Endothelial cell of umbilical vein (primary cell): Measurements from ENCODE around the gene BLM. TPM values are rescaled to one million over a fixed set of nuclear protein-coding genes. Genes with fewer than 3 reads are reported as not detected.

ENCODE experiments used
- BruUV-seq: library from RNA; stranded (reverse); fragments of 400-500 nt; replicated peaks from 2 replicates; lab custom pipeline; 2021; lab: Mats Ljungman, UMichigan
- CTCF ChIA-PET: fragments of 300-600, 350-600 bp; sonication (Branson Sonifier 250); formaldehyde crosslinking; loops from one replicate; lab custom pipeline; 2021; ENCODE audit warnings: antibody characterized with exemption, inconsistent platforms; lab: Charles Lee
- POLR2A ChIA-PET: fragments of 300-600, 350-600 bp; sonication (Branson Sonifier 250); formaldehyde crosslinking; loops from one replicate; lab custom pipeline; 2021; ENCODE audit warnings: antibody characterized with exemption, inconsistent platforms; lab: Charles Lee
- DNase-seq: peaks from one replicate; pipeline ENCODE4 v3.0.0-alpha.2; 2011; ENCODE audit warnings: low read depth, low spot score
- FAIRE-seq: peaks from 2 replicates; lab custom pipeline; 2011; peaks lifted over from hg19 to GRCh38; lab: Jason Lieb, UNC
- H2AFZ ChIP-seq: 2 replicates; pipeline ENCODE4 v1.6.0; 2012; ENCODE audit warnings: low read depth, low read length, control low read depth, inconsistent platforms
- H3K27ac ChIP-seq: 2 replicates; pipeline ENCODE4 v1.5.1; 2011; ENCODE audit warnings: low read depth, mild to moderate bottlenecking, control low read depth, low read length, moderate library complexity; ENCODE audit not compliant: insufficient read depth
- H3K27me3 ChIP-seq, 2 experiments: 2 replicates each; pipeline versions ENCODE4 v1.6.0 to v1.6.1; 2011; ENCODE audit warnings: low read length in 2 of 2, mixed read lengths in 1 of 2; ENCODE audit not compliant: control insufficient read depth in 2 of 2, insufficient read depth in 2 of 2
- H3K36me3 ChIP-seq, 2 experiments: 2 replicates in 1 of 2; 3 replicates in 1 of 2; pipeline ENCODE4 v1.5.1; 2011; ENCODE audit warnings: low read length in 2 of 2, mild to moderate bottlenecking in 1 of 2, moderate library complexity in 1 of 2; ENCODE audit not compliant: control insufficient read depth in 2 of 2, insufficient read depth in 2 of 2; ENCODE audit errors: extremely low read depth in 1 of 2
- H3K4me1 ChIP-seq: 3 replicates; pipeline ENCODE4 v1.5.1; 2011; ENCODE audit warnings: mild to moderate bottlenecking, low read length; ENCODE audit not compliant: control insufficient read depth, insufficient read depth; ENCODE audit errors: extremely low read depth
- H3K4me2 ChIP-seq: 2 replicates; pipeline ENCODE4 v1.6.1; 2011; ENCODE audit warnings: low read length, control low read depth, mixed read lengths; ENCODE audit not compliant: insufficient read depth
- H3K4me3 ChIP-seq, 3 experiments: fragments of 200-600 bp in 1 of 3; sonication (generic), shearing (Covaris generic) in 1 of 3; replicated peaks in 1 of 3; 2 replicates each; pipeline ENCODE4 v1.5.1; 2011 to 2016; ENCODE audit warnings: control low read depth in 3 of 3, low read length in 3 of 3, mild to moderate bottlenecking in 2 of 3, inconsistent platforms in 1 of 3, low read depth in 1 of 3, moderate library complexity in 1 of 3; ENCODE audit not compliant: insufficient read depth in 1 of 3
- H3K79me2 ChIP-seq: 2 replicates; pipeline ENCODE4 v1.6.0; 2012; ENCODE audit warnings: low read length, inconsistent platforms; ENCODE audit not compliant: control insufficient read depth, insufficient read depth
- H3K9ac ChIP-seq: replicated peaks from 2 replicates; pipeline ENCODE3; 2011; ENCODE audit warnings: low read length, control low read depth; ENCODE audit not compliant: insufficient read depth; ENCODE audit errors: extremely low read depth
- H3K9me1 ChIP-seq: replicated peaks from 3 replicates; pipeline ENCODE4 v1.6.0; 2011; ENCODE audit warnings: mild to moderate bottlenecking, low read length; ENCODE audit not compliant: control insufficient read depth, insufficient read depth; ENCODE audit errors: extremely low read depth
- H3K9me3 ChIP-seq: replicated peaks from 2 replicates; pipeline ENCODE4 v1.5.1; 2012; ENCODE audit warnings: low read length, inconsistent platforms; ENCODE audit not compliant: control insufficient read depth, insufficient read depth
- H4K20me1 ChIP-seq: replicated peaks from 2 replicates; pipeline ENCODE3; 2011; ENCODE audit warnings: mild to moderate bottlenecking, low read length; ENCODE audit not compliant: control insufficient read depth, insufficient read depth; ENCODE audit errors: extremely low read depth
- EZH2 ChIP-seq: IDR thresholded peaks from 2 replicates; pipeline ENCODE4 v1.6.1; 2012; ENCODE audit warnings: borderline replicate concordance, low read depth, mild to moderate bottlenecking, moderate library complexity, low read length, inconsistent platforms; ENCODE audit not compliant: severe bottlenecking
- FOS ChIP-seq: IDR thresholded peaks from 2 replicates; pipeline ENCODE4 v1.6.1; 2011; ENCODE audit warnings: mild to moderate bottlenecking, low read length, moderate library complexity, borderline replicate concordance; ENCODE audit not compliant: insufficient read depth
- GATA2 ChIP-seq: IDR thresholded peaks from 2 replicates; pipeline ENCODE4 v1.7.0; 2011; ENCODE audit warnings: low read depth, mild to moderate bottlenecking, moderate library complexity, mixed read lengths, low read length; ENCODE audit not compliant: insufficient read length, insufficient read depth
- JUN ChIP-seq: IDR thresholded peaks from 2 replicates; pipeline ENCODE4 v1.6.1; 2011; ENCODE audit warnings: borderline replicate concordance, low read depth; ENCODE audit not compliant: insufficient read length, insufficient read depth
- MAX ChIP-seq: IDR thresholded peaks from 2 replicates; pipeline ENCODE4 v1.6.1; 2011; ENCODE audit not compliant: insufficient read depth, insufficient read length
- MYC ChIP-seq: IDR thresholded peaks from one replicate; pipeline ENCODE4 v1.6.1; 2011; ENCODE audit warnings: mild to moderate bottlenecking, low read depth, low read length
- POLR2A ChIP-seq: IDR thresholded peaks from 2 replicates; pipeline ENCODE4 v1.6.1; 2012; ENCODE audit warnings: low read depth, mild to moderate bottlenecking, control low read depth, low read length
- POLR2AphosphoS5 ChIP-seq: IDR thresholded peaks from 2 replicates; pipeline ENCODE4 v1.6.1; 2012; ENCODE audit warnings: low read depth, mild to moderate bottlenecking, control low read depth, low read length, moderate library complexity; ENCODE audit not compliant: insufficient read depth
- dilution Hi-C: fragments of 300-500 bp; cut with MboI; formaldehyde crosslinking; loops from one replicate; pipeline ENCODE4 v1.15.0; 2019; ENCODE audit warnings: low sequenced_read_pairs; ENCODE audit not compliant: extremely low pct_ligation_motif_present
- intact Hi-C: fragments of 100-400 bp; cut with micrococcal nuclease; formaldehyde crosslinking; loops from one replicate; pipeline ENCODE4 v1.10.0; 2022
- polyA plus RNA-seq, 4 experiments: library from polyadenylated mRNA; depleted of rRNA in 3 of 4; stranded (reverse) in 3 of 4; unstranded in 1 of 4; fragments of >200 nt; gene quantifications; 2 replicates each; pipeline versions ENCODE4 v1.2.1 to v1.2.3, GENCODE V29; 2011 to 2012; ENCODE audit warnings: missing spikeins in 1 of 4
- total RNA-seq: library from RNA; stranded (reverse); gene quantifications from 2 replicates; pipeline ENCODE4 v1.2.3, GENCODE V29; 2021
- TF ChIP-seq, protein P1 (sequence below), 2 donors: IDR thresholded peaks; 1 replicate in 1 of 2; 2 replicates in 1 of 2; pipeline ENCODE4 v1.5.1; 2011; ENCODE audit warnings: low read length in 2 of 2, mild to moderate bottlenecking in 2 of 2, moderate library complexity in 2 of 2, control low read depth in 1 of 2, inconsistent platforms in 1 of 2, low read depth in 1 of 2; ENCODE audit not compliant: insufficient read depth in 1 of 2; ENCODE audit errors: extremely low read depth in 1 of 2

The BLM gene
- total and polyA plus RNA-seq, 2 donors (not counting 3 experiments of a cell fraction or from before 2014, with no cell fraction given): 3.8 to 17.3 TPM

GRCh38 chr15:90780916-90781315 is 63.8 kb downstream of the BLM start:
- no peak overlapping the region for H3K9ac ChIP-seq
- H3K4me2 ChIP-seq: no peak overlapping the region
- FAIRE-seq: no peak
- TF ChIP-seq GATA2: no peak
- no peak for TF ChIP-seq FOS
- TF ChIP-seq JUN: no peak
- no peak for TF ChIP-seq MAX
- TF ChIP-seq EZH2: no peak
- TF ChIP-seq POLR2AphosphoS5: no peak
- TF ChIP-seq, protein P1, sequence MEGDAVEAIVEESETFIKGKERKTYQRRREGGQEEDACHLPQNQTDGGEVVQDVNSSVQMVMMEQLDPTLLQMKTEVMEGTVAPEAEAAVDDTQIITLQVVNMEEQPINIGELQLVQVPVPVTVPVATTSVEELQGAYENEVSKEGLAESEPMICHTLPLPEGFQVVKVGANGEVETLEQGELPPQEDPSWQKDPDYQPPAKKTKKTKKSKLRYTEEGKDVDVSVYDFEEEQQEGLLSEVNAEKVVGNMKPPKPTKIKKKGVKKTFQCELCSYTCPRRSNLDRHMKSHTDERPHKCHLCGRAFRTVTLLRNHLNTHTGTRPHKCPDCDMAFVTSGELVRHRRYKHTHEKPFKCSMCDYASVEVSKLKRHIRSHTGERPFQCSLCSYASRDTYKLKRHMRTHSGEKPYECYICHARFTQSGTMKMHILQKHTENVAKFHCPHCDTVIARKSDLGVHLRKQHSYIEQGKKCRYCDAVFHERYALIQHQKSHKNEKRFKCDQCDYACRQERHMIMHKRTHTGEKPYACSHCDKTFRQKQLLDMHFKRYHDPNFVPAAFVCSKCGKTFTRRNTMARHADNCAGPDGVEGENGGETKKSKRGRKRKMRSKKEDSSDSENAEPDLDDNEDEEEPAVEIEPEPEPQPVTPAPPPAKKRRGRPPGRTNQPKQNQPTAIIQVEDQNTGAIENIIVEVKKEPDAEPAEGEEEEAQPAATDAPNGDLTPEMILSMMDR (IDR thresholded peaks at IDR 0.05; ENCODE audit: extremely low read depth in 1 of 2, insufficient read depth in 1 of 2, low read depth in 1 of 2, low read length in 2 of 2): no peak
- TF ChIP-seq POLR2A: no peak
- no peak for TF ChIP-seq MYC
- DNase-seq: no peak
- no peak overlapping the region for H2AFZ ChIP-seq
- H3K27me3 ChIP-seq: no peaks in the 10 kb centered on the region
- no peaks in the 10 kb centered on the region for H3K4me1 ChIP-seq
- CTCF ChIA-PET: interaction anchor here (1.7 kb wide), 1 partner anchor 105 kb away, joined by 6 read pairs; no protein-coding TSS in a partner anchor
- no peaks in the 10 kb centered on the region for H3K36me3 ChIP-seq
- intact Hi-C loops: loop anchor here (10.0 kb wide), 1 partner anchor 126 kb away; no protein-coding TSS in a partner anchor
- H3K9me1 ChIP-seq: no peaks in the 10 kb centered on the region
- no peaks in the 10 kb centered on the region for H3K9me3 ChIP-seq
- H3K79me2 ChIP-seq: no peaks in the 10 kb centered on the region
- BruUV-seq: no TSS peak
- H3K27ac ChIP-seq: no peak overlapping the region
- no peak overlapping the region for H3K4me3 ChIP-seq
- H4K20me1 ChIP-seq: no peaks in the 10 kb centered on the region
- dilution Hi-C loops: no loop called here
- POLR2A ChIA-PET: no interaction called here
